Endothelial cell of umbilical vein (primary cell): ENCODE measurements around the gene KCNH5. TPM values are rescaled to one million over a fixed set of nuclear protein-coding genes. Genes with fewer than 3 reads are reported as not detected.

ENCODE experiments used
- BruUV-seq: library from RNA; stranded (reverse); fragments of 400-500 nt; replicated peaks from 2 replicates; lab custom pipeline; 2021; lab: Mats Ljungman, UMichigan
- CTCF ChIA-PET: fragments of 300-600, 350-600 bp; sonication (Branson Sonifier 250); formaldehyde crosslinking; loops from one replicate; lab custom pipeline; 2021; ENCODE audit warnings: antibody characterized with exemption, inconsistent platforms; lab: Charles Lee
- POLR2A ChIA-PET: fragments of 300-600, 350-600 bp; sonication (Branson Sonifier 250); formaldehyde crosslinking; loops from one replicate; lab custom pipeline; 2021; ENCODE audit warnings: antibody characterized with exemption, inconsistent platforms; lab: Charles Lee
- DNase-seq: peaks from one replicate; pipeline ENCODE4 v3.0.0-alpha.2; 2011; ENCODE audit warnings: low read depth, low spot score
- FAIRE-seq: peaks from 2 replicates; lab custom pipeline; 2011; peaks lifted over from hg19 to GRCh38; lab: Jason Lieb, UNC
- H2AFZ ChIP-seq: 2 replicates; pipeline ENCODE4 v1.6.0; 2012; ENCODE audit warnings: low read depth, low read length, control low read depth, inconsistent platforms
- H3K27ac ChIP-seq: 2 replicates; pipeline ENCODE4 v1.5.1; 2011; ENCODE audit warnings: low read depth, mild to moderate bottlenecking, control low read depth, low read length, moderate library complexity; ENCODE audit not compliant: insufficient read depth
- H3K27me3 ChIP-seq, 2 experiments: 2 replicates each; pipeline versions ENCODE4 v1.6.0 to v1.6.1; 2011; ENCODE audit warnings: low read length in 2 of 2, mixed read lengths in 1 of 2; ENCODE audit not compliant: control insufficient read depth in 2 of 2, insufficient read depth in 2 of 2
- H3K36me3 ChIP-seq, 2 experiments: 2 replicates in 1 of 2; 3 replicates in 1 of 2; pipeline ENCODE4 v1.5.1; 2011; ENCODE audit warnings: low read length in 2 of 2, mild to moderate bottlenecking in 1 of 2, moderate library complexity in 1 of 2; ENCODE audit not compliant: control insufficient read depth in 2 of 2, insufficient read depth in 2 of 2; ENCODE audit errors: extremely low read depth in 1 of 2
- H3K4me1 ChIP-seq: 3 replicates; pipeline ENCODE4 v1.5.1; 2011; ENCODE audit warnings: mild to moderate bottlenecking, low read length; ENCODE audit not compliant: control insufficient read depth, insufficient read depth; ENCODE audit errors: extremely low read depth
- H3K4me2 ChIP-seq: 2 replicates; pipeline ENCODE4 v1.6.1; 2011; ENCODE audit warnings: low read length, control low read depth, mixed read lengths; ENCODE audit not compliant: insufficient read depth
- H3K4me3 ChIP-seq, 3 experiments: fragments of 200-600 bp in 1 of 3; sonication (generic), shearing (Covaris generic) in 1 of 3; replicated peaks in 1 of 3; 2 replicates each; pipeline ENCODE4 v1.5.1; 2011 to 2016; ENCODE audit warnings: control low read depth in 3 of 3, low read length in 3 of 3, mild to moderate bottlenecking in 2 of 3, inconsistent platforms in 1 of 3, low read depth in 1 of 3, moderate library complexity in 1 of 3; ENCODE audit not compliant: insufficient read depth in 1 of 3
- H3K79me2 ChIP-seq: 2 replicates; pipeline ENCODE4 v1.6.0; 2012; ENCODE audit warnings: low read length, inconsistent platforms; ENCODE audit not compliant: control insufficient read depth, insufficient read depth
- H3K9ac ChIP-seq: replicated peaks from 2 replicates; pipeline ENCODE3; 2011; ENCODE audit warnings: low read length, control low read depth; ENCODE audit not compliant: insufficient read depth; ENCODE audit errors: extremely low read depth
- H3K9me1 ChIP-seq: replicated peaks from 3 replicates; pipeline ENCODE4 v1.6.0; 2011; ENCODE audit warnings: mild to moderate bottlenecking, low read length; ENCODE audit not compliant: control insufficient read depth, insufficient read depth; ENCODE audit errors: extremely low read depth
- H3K9me3 ChIP-seq: replicated peaks from 2 replicates; pipeline ENCODE4 v1.5.1; 2012; ENCODE audit warnings: low read length, inconsistent platforms; ENCODE audit not compliant: control insufficient read depth, insufficient read depth
- H4K20me1 ChIP-seq: replicated peaks from 2 replicates; pipeline ENCODE3; 2011; ENCODE audit warnings: mild to moderate bottlenecking, low read length; ENCODE audit not compliant: control insufficient read depth, insufficient read depth; ENCODE audit errors: extremely low read depth
- CTCF ChIP-seq, 2 donors: IDR thresholded peaks; 1 replicate in 1 of 2; 2 replicates in 1 of 2; pipeline ENCODE4 v1.5.1; 2011; ENCODE audit warnings: low read length in 2 of 2, mild to moderate bottlenecking in 2 of 2, moderate library complexity in 2 of 2, control low read depth in 1 of 2, inconsistent platforms in 1 of 2, low read depth in 1 of 2; ENCODE audit not compliant: insufficient read depth in 1 of 2; ENCODE audit errors: extremely low read depth in 1 of 2
- EZH2 ChIP-seq: IDR thresholded peaks from 2 replicates; pipeline ENCODE4 v1.6.1; 2012; ENCODE audit warnings: borderline replicate concordance, low read depth, mild to moderate bottlenecking, moderate library complexity, low read length, inconsistent platforms; ENCODE audit not compliant: severe bottlenecking
- FOS ChIP-seq: IDR thresholded peaks from 2 replicates; pipeline ENCODE4 v1.6.1; 2011; ENCODE audit warnings: mild to moderate bottlenecking, low read length, moderate library complexity, borderline replicate concordance; ENCODE audit not compliant: insufficient read depth
- GATA2 ChIP-seq: IDR thresholded peaks from 2 replicates; pipeline ENCODE4 v1.7.0; 2011; ENCODE audit warnings: low read depth, mild to moderate bottlenecking, moderate library complexity, mixed read lengths, low read length; ENCODE audit not compliant: insufficient read length, insufficient read depth
- JUN ChIP-seq: IDR thresholded peaks from 2 replicates; pipeline ENCODE4 v1.6.1; 2011; ENCODE audit warnings: borderline replicate concordance, low read depth; ENCODE audit not compliant: insufficient read length, insufficient read depth
- MYC ChIP-seq: IDR thresholded peaks from one replicate; pipeline ENCODE4 v1.6.1; 2011; ENCODE audit warnings: mild to moderate bottlenecking, low read depth, low read length
- POLR2A ChIP-seq: IDR thresholded peaks from 2 replicates; pipeline ENCODE4 v1.6.1; 2012; ENCODE audit warnings: low read depth, mild to moderate bottlenecking, control low read depth, low read length
- POLR2AphosphoS5 ChIP-seq: IDR thresholded peaks from 2 replicates; pipeline ENCODE4 v1.6.1; 2012; ENCODE audit warnings: low read depth, mild to moderate bottlenecking, control low read depth, low read length, moderate library complexity; ENCODE audit not compliant: insufficient read depth
- dilution Hi-C: fragments of 300-500 bp; cut with MboI; formaldehyde crosslinking; loops from one replicate; pipeline ENCODE4 v1.15.0; 2019; ENCODE audit warnings: low sequenced_read_pairs; ENCODE audit not compliant: extremely low pct_ligation_motif_present
- intact Hi-C: fragments of 100-400 bp; cut with micrococcal nuclease; formaldehyde crosslinking; loops from one replicate; pipeline ENCODE4 v1.10.0; 2022
- polyA plus RNA-seq, 4 experiments: library from polyadenylated mRNA; depleted of rRNA in 3 of 4; stranded (reverse) in 3 of 4; unstranded in 1 of 4; fragments of >200 nt; gene quantifications; 2 replicates each; pipeline versions ENCODE4 v1.2.1 to v1.2.3, GENCODE V29; 2011 to 2012; ENCODE audit warnings: missing spikeins in 1 of 4
- total RNA-seq: library from RNA; stranded (reverse); gene quantifications from 2 replicates; pipeline ENCODE4 v1.2.3, GENCODE V29; 2021
- TF ChIP-seq, protein P1 (sequence below): IDR thresholded peaks from 2 replicates; pipeline ENCODE4 v1.6.1; 2011; ENCODE audit not compliant: insufficient read depth, insufficient read length

KCNH5 gene
- total and polyA plus RNA-seq, 2 donors (not counting 3 experiments of a cell fraction or from before 2014, with no cell fraction given) = not detected

GRCh38 chr14:62885451-62885850 lies 159.8 kb downstream of the KCNH5 start:
- BruUV-seq = no TSS peak
- Histone ChIP-seq H3K27ac (no peak overlapping the region), H2AFZ (no peak overlapping the region), H3K9me3 (no peaks in the 10 kb centered on the region), H3K4me1 (no peaks in the 10 kb centered on the region), H3K27me3 (no peaks in the 10 kb centered on the region), H3K36me3 (no peaks in the 10 kb centered on the region), H3K9me1 (no peaks in the 10 kb centered on the region), H3K4me3 (no peak overlapping the region), H3K79me2 (no peaks in the 10 kb centered on the region), H3K4me2 (no peak overlapping the region), H3K9ac (no peak overlapping the region), H4K20me1 (no peaks in the 10 kb centered on the region)
- no peak for DNase-seq
- CTCF ChIA-PET = no interaction called here
- POLR2A ChIA-PET = no interaction called here
- dilution Hi-C loops (no loop called here), intact Hi-C loops (no loop called here)
- TF ChIP-seq GATA2 = no peak
- no peak for TF ChIP-seq CTCF (IDR thresholded peaks at IDR 0.05; ENCODE audit: extremely low read depth in 1 of 2, insufficient read depth in 1 of 2, low read depth in 1 of 2, low read length in 2 of 2)
- no peak for TF ChIP-seq POLR2A
- no peak for TF ChIP-seq FOS
- TF ChIP-seq MYC = no peak
- TF ChIP-seq JUN = no peak
- no peak for TF ChIP-seq EZH2
- TF ChIP-seq, protein P1, sequence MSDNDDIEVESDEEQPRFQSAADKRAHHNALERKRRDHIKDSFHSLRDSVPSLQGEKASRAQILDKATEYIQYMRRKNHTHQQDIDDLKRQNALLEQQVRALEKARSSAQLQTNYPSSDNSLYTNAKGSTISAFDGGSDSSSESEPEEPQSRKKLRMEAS = no peak
- no peak for TF ChIP-seq POLR2AphosphoS5
- FAIRE-seq = no peak
